Measurements from ENCODE around the gene RBFA. TPM values are rescaled to one million over a fixed set of nuclear protein-coding genes. Genes with fewer than 3 reads are reported as not detected.

Gene RBFA
- total and polyA plus RNA-seq, 10 of the 15 experiments (the other 5 are each of a cell fraction or from before 2014, with no cell fraction given) = 7.2 to 56.0 (median 37.7) TPM

- POLR2A ChIA-PET = no interaction called here
- H3K4me3 ChIP-seq = no peak overlapping the region
- FAIRE-seq (no peak), DNase-seq (ENCODE audit: low read depth, low spot score) (no peak), ATAC-seq (no peak)
- in situ Hi-C loops (cut with MboI) (loop anchor here (5.0 kb wide), 1 partner anchor 356 kb away; no protein-coding TSS in a partner anchor), intact Hi-C loops (cut with micrococcal nuclease; ENCODE audit: unreplicated experiment) (no loop called here)
- peaks cover 16% of the 10 kb centered on the region for H3K79me2 ChIP-seq (ENCODE audit: control insufficient read depth, insufficient read depth, low read length)
- H2AFZ ChIP-seq (ENCODE audit: control insufficient read depth, low read depth, low read length) = no peak overlapping the region
- H3K36me3 ChIP-seq (ENCODE audit: control insufficient read depth in 2 of 2, insufficient read depth in 2 of 2, low read length in 1 of 2) = peaks cover 0 to 5% of the 10 kb centered on the region in 2 experiments; a peak in 1 of 4 replicates
- TF ChIP-seq NKRF (conservative IDR thresholded peaks at IDR 0.05) (no peak), MEF2B (IDR thresholded peaks at IDR 0.05; ENCODE audit: partially characterized antibody, poor library complexity, severe bottlenecking) (no peak), SIX5 (IDR thresholded peaks at IDR 0.05; ENCODE audit: low read depth, low read length, severe bottlenecking) (no peak), CBX5 (IDR thresholded peaks at IDR 0.05; ENCODE audit: low read depth) (no peak), SUPT20H (IDR thresholded peaks at IDR 0.05; ENCODE audit: borderline replicate concordance, control insufficient read depth, low read depth, low read length) (no peak)
- TF ChIP-seq, protein P1, sequence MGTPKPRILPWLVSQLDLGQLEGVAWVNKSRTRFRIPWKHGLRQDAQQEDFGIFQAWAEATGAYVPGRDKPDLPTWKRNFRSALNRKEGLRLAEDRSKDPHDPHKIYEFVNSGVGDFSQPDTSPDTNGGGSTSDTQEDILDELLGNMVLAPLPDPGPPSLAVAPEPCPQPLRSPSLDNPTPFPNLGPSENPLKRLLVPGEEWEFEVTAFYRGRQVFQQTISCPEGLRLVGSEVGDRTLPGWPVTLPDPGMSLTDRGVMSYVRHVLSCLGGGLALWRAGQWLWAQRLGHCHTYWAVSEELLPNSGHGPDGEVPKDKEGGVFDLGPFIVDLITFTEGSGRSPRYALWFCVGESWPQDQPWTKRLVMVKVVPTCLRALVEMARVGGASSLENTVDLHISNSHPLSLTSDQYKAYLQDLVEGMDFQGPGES (IDR thresholded peaks at IDR 0.05) = no peak
- no peaks in the 10 kb centered on the region for H4K20me1 ChIP-seq (ENCODE audit: control insufficient read depth, insufficient read depth)
- H3K4me1 ChIP-seq (ENCODE audit: control insufficient read depth, insufficient read depth, low read length) = peaks cover 3% of the 10 kb centered on the region; the same call in 1 of the 2 replicates
- no peaks in the 10 kb centered on the region for H3K9me3 ChIP-seq (replicated peaks; ENCODE audit: control insufficient read depth, insufficient read depth, low read length)
- RAD21 ChIA-PET (ENCODE audit: unreplicated experiment) = no interaction called here
- H3K9ac ChIP-seq (ENCODE audit: control insufficient read depth, insufficient read depth, low read length) = no peak overlapping the region
- H3K27me3 ChIP-seq (replicated peaks in 1 of 2; ENCODE audit: control insufficient read depth in 2 of 2, insufficient read depth in 2 of 2, low read length in 1 of 2) = no peaks in the 10 kb centered on the region
- no TSS peak for BruUV-seq (replicated peaks)
- no peak overlapping the region for H3K27ac ChIP-seq (ENCODE audit: control insufficient read depth, insufficient read depth)
- SMC1A ChIA-PET (ENCODE audit: uncharacterized antibody, unreplicated experiment) = no interaction called here
- no peak overlapping the region for H3K4me2 ChIP-seq (ENCODE audit: control insufficient read depth, insufficient read depth)
- WGBS (ENCODE audit: insufficient coverage, insufficient replicate concordance, low lambda C conversion rate, missing lambda C conversion rate) = 89% methylated on average over 17 of the region's 17 CpGs
- CTCF ChIA-PET = no interaction called here
Measured at GRCh38 chr18:80037869-80038630, 3.8 kb downstream of the RBFA start.

Measured in GM12878 (cell line).